Choroid plexus epithelial cell (primary cell): ENCODE results near the gene CACNA1D.

ENCODE experiments used
- DNase-seq: peaks from one replicate; pipeline ENCODE4 v3.0.0-alpha.2; 2010; ENCODE audit warnings: low read depth
- H3K4me3 ChIP-seq: 2 replicates; pipeline ENCODE4 v1.5.1; 2011; ENCODE audit warnings: low read depth, mild to moderate bottlenecking, control low read depth, low read length, moderate library complexity
- CTCF ChIP-seq: conservative IDR thresholded peaks from 2 replicates; pipeline ENCODE4 v1.5.1; 2011; ENCODE audit warnings: low read depth, mild to moderate bottlenecking, control low read depth, inconsistent platforms, low read length, moderate library complexity

CACNA1D gene

DNA sequence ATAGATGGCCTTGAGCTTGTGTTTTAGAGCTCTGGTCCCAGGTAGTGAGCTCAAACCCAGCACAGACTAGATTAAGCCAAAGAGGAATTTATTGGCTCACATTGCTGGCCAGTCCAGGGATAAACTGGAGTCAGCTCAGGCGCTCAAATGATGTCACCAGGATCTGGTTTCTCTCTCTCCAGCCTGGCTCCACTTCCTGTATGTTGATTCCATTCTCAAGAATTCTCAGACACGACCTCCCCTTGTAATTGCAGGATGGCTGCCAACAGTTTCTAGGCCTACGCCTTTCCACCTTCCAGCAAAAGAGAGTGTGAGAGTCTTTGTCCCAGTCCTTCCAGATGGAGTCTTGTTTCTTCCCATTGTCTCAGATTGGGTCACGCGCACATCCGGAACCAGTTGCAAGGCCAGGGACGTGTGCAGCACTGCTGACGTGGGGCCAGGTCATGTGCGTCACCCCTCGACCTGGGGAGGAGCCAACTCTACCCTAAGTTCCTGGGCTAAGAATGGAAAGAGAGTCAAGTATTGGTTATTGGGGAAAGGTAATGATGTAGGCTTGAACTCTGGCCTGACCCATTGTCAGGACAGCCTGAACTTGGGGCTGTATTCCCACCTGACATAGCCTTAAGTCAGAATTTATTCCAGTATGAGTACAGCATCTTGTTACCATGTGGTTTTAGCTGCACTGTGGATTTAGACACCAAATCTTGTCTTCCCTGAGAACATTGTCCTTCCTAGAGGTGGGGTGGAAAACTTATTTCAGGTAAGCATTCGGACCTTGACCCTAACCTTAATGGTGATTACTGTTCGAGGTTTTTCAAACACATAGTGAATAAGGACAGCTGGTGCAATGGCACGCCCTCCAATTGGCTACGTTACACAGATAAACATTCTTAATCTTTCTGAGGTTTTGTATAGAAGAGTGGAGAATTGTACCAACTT, 31.6 kb downstream of the CACNA1D start:
- H3K4me3 ChIP-seq, result no peak overlapping the region
- DNase-seq, result no peak
- TF ChIP-seq CTCF, result no peak

GRCh38 chr3:53526704-53527055, 32.3 kb downstream of the CACNA1D start:
- no peak overlapping the region for H3K4me3 ChIP-seq
- TF ChIP-seq CTCF, result no peak
- no peak for DNase-seq

- H3K4me3 ChIP-seq, result no peak overlapping the region
- DNase-seq, result no peak
- TF ChIP-seq CTCF, result no peak
These were observed 35.8 kb downstream of the CACNA1D start for GRCh38 chr3:53530205-53530604.

- DNase-seq, result no peak
- H3K4me3 ChIP-seq, result no peak overlapping the region
- no peak for TF ChIP-seq CTCF
These were observed 37.3 kb downstream of the CACNA1D start for GRCh38 chr3:53531749-53532148.

- DNase-seq, result no peak
- TF ChIP-seq CTCF, result no peak
- no peak overlapping the region for H3K4me3 ChIP-seq
These were observed 39.1 kb downstream of the CACNA1D start for GRCh38 chr3:53533472-53533871.

DNA sequence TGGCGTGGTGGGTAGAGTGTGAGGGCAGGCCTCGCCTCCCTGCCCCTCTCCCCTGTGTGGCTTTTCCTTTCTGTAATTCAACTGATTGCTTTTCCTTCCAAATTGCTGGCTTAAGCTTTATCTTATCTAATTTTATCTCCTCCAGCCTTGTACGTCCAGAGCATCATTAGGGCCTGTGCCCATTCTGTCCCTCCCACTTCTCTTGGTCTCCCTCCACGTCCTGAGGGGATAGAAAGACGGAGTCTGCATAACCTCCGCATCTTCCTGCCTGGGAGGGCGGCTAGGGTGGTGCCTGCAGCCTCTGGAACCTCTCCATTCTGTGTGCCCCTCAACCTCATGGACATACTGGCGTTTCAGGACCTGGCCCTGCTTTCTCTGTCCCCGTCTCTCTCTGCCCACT, 39.8 kb downstream of the CACNA1D start:
- no peak overlapping the region for H3K4me3 ChIP-seq
- no peak for TF ChIP-seq CTCF
- DNase-seq, result no peak
